ENCODE data around the gene ATP6V0D1. TPM values are rescaled to one million over a fixed set of nuclear protein-coding genes. Genes with fewer than 3 reads are reported as not detected.

Gene ATP6V0D1
- total and polyA plus RNA-seq, 2 donors (not counting 1 experiment from before 2014, with no cell fraction given), result 62.1 to 91.0 TPM

- Histone ChIP-seq H3K27me3 (replicated peaks in 1 of 4; ENCODE audit: control extremely low read depth in 1 of 4, control insufficient read depth in 3 of 4, insufficient read depth in 4 of 4, low read length in 3 of 4) (no peaks in the 10 kb centered on the region), H3K36me3 (replicated peaks in 1 of 2; ENCODE audit: control extremely low read depth in 1 of 2, control insufficient read depth in 1 of 2, extremely low read depth in 1 of 2, insufficient read depth in 2 of 2, low read length in 1 of 2) (peaks cover 0 to 82% of the 10 kb centered on the region in 2 experiments), H3K4me1 (ENCODE audit: control insufficient read depth in 2 of 2, insufficient read depth in 2 of 2, low read length in 2 of 2) (no peaks in the 10 kb centered on the region), H3K79me2 (ENCODE audit: control insufficient read depth, insufficient read depth, low read length) (peaks cover 6% of the 10 kb centered on the region), H4K20me1 (ENCODE audit: control insufficient read depth, insufficient read depth, low read length, poor library complexity, severe bottlenecking) (peaks cover 64% of the 10 kb centered on the region), H3K9me3 (ENCODE audit: control extremely low read depth in 1 of 3, control insufficient read depth in 2 of 3, insufficient read depth in 1 of 3, low read length in 2 of 3) (peaks cover 0 to 2% (median 0%) of the 10 kb centered on the region in 3 donors), H3K27ac (ENCODE audit: low read length in 2 of 2) (no peak overlapping the region), H3K4me2 (replicated peaks; ENCODE audit: low read depth, low read length, poor library complexity, severe bottlenecking) (no peak overlapping the region), H3K9ac (ENCODE audit: low read length) (no peak overlapping the region), H2AFZ (ENCODE audit: insufficient read depth, low read depth, low read length, poor library complexity, severe bottlenecking) (no peak overlapping the region), H3K4me3 (ENCODE audit: control extremely low read depth in 1 of 5, extremely low read depth in 1 of 5, insufficient read depth in 1 of 5, low read depth in 2 of 5, low read length in 4 of 5) (no peak overlapping the region)
- CTCF ChIA-PET, result interaction anchor here (0.5 to 3.8 kb wide), 2 partner anchors 15 to 530 kb away, joined by 3 to 19 read pairs; no protein-coding TSS in a partner anchor
- intact Hi-C loops (cut with micrococcal nuclease), result no loop called here
- 100% methylated on average over 2 of the region's 6 CpGs for WGBS (ENCODE audit: insufficient coverage)
- H3K9me3 Mint-ChIP-seq (ENCODE audit: insufficient read depth), result no peaks in the 10 kb centered on the region
- no peak overlapping the region for H3K4me3 Mint-ChIP-seq
- no peak overlapping the region for H3K27ac Mint-ChIP-seq
- POLR2A ChIA-PET, result no interaction called here
- ATAC-seq (ENCODE audit: low read depth) (no peak), DNase-seq (no peak)
- H3K4me1 Mint-ChIP-seq, result no peaks in the 10 kb centered on the region
- H3K27me3 Mint-ChIP-seq, result no peaks in the 10 kb centered on the region
- TF ChIP-seq CTCF (IDR thresholded peaks at IDR 0.05) (no peak), EZH2 (IDR thresholded peaks at IDR 0.05; ENCODE audit: borderline replicate concordance, insufficient read depth, low read depth, low read length, poor library complexity, severe bottlenecking) (no peak)
Measured at GRCh38 chr16:67443265-67443664, 37.7 kb downstream of the ATP6V0D1 start.

GRCh38 chr16:67442581-67443255 is 38.2 kb downstream of the ATP6V0D1 start:
- no peaks in the 10 kb centered on the region for H3K27me3 Mint-ChIP-seq
- H3K4me2 ChIP-seq (replicated peaks; ENCODE audit: low read depth, low read length, poor library complexity, severe bottlenecking), result no peak overlapping the region
- intact Hi-C loops (cut with micrococcal nuclease), result no loop called here
- no peak overlapping the region for H3K4me3 Mint-ChIP-seq
- ATAC-seq (ENCODE audit: low read depth) (no peak), DNase-seq (no peak)
- 98% methylated on average over 11 of the region's 13 CpGs for WGBS (ENCODE audit: insufficient coverage)
- ChIA-PET POLR2A (interaction anchor here (0.6 kb wide), 1 partner anchor 544 kb away, joined by 4 read pairs; no protein-coding TSS in a partner anchor), CTCF (interaction anchor here (0.5 to 3.8 kb wide), 2 partner anchors 15 to 531 kb away, joined by 3 to 19 read pairs; no protein-coding TSS in a partner anchor)
- no peaks in the 10 kb centered on the region for H3K27me3 ChIP-seq (replicated peaks in 1 of 4; ENCODE audit: control extremely low read depth in 1 of 4, control insufficient read depth in 3 of 4, insufficient read depth in 4 of 4, low read length in 3 of 4)
- H3K36me3 ChIP-seq (replicated peaks in 1 of 2; ENCODE audit: control extremely low read depth in 1 of 2, control insufficient read depth in 1 of 2, extremely low read depth in 1 of 2, insufficient read depth in 2 of 2, low read length in 1 of 2), result peaks cover 0 to 84% of the 10 kb centered on the region in 2 experiments
- H4K20me1 ChIP-seq (ENCODE audit: control insufficient read depth, insufficient read depth, low read length, poor library complexity, severe bottlenecking), result peaks cover 61% of the 10 kb centered on the region
- no peak overlapping the region for H3K4me3 ChIP-seq (ENCODE audit: control extremely low read depth in 1 of 5, extremely low read depth in 1 of 5, insufficient read depth in 1 of 5, low read depth in 2 of 5, low read length in 4 of 5)
- H3K79me2 ChIP-seq (ENCODE audit: control insufficient read depth, insufficient read depth, low read length), result peaks cover 6% of the 10 kb centered on the region
- H2AFZ ChIP-seq (ENCODE audit: insufficient read depth, low read depth, low read length, poor library complexity, severe bottlenecking), result no peak overlapping the region
- no peak overlapping the region for H3K27ac Mint-ChIP-seq
- no peak overlapping the region for H3K27ac ChIP-seq (ENCODE audit: low read length in 2 of 2)
- peaks cover 0 to 2% (median 0%) of the 10 kb centered on the region in 3 donors for H3K9me3 ChIP-seq (ENCODE audit: control extremely low read depth in 1 of 3, control insufficient read depth in 2 of 3, insufficient read depth in 1 of 3, low read length in 2 of 3)
- no peak overlapping the region for H3K9ac ChIP-seq (ENCODE audit: low read length)
- TF ChIP-seq CTCF (IDR thresholded peaks at IDR 0.05), result no peak
- no peak for TF ChIP-seq EZH2 (IDR thresholded peaks at IDR 0.05; ENCODE audit: borderline replicate concordance, insufficient read depth, low read depth, low read length, poor library complexity, severe bottlenecking)
- H3K4me1 ChIP-seq (ENCODE audit: control insufficient read depth in 2 of 2, insufficient read depth in 2 of 2, low read length in 2 of 2), result no peaks in the 10 kb centered on the region
- no peaks in the 10 kb centered on the region for H3K4me1 Mint-ChIP-seq
- H3K9me3 Mint-ChIP-seq (ENCODE audit: insufficient read depth), result no peaks in the 10 kb centered on the region
